Fibroblast of lung (primary cell): ENCODE data around the gene ZBP1. TPM values are rescaled to one million over a fixed set of nuclear protein-coding genes. Genes with fewer than 3 reads are reported as not detected.

Experiments
- DNase-seq, 2 donors: peaks; one replicate each; pipeline versions ENCODE4 v3.0.0 to v3.0.0-alpha.2; 2010; ENCODE audit warnings: low read depth in 2 of 2
- H2AFZ ChIP-seq: 2 replicates; pipeline ENCODE4 v1.5.1; 2012; ENCODE audit warnings: low read length, control low read depth, inconsistent platforms
- H3K27ac ChIP-seq: 2 replicates; pipeline ENCODE4 v1.5.1; 2011; ENCODE audit warnings: low read length, control low read depth; ENCODE audit not compliant: insufficient read depth
- H3K27me3 ChIP-seq: 2 replicates; pipeline ENCODE4 v1.5.1; 2011; ENCODE audit warnings: mild to moderate bottlenecking, low read length; ENCODE audit not compliant: control insufficient read depth, insufficient read depth
- H3K36me3 ChIP-seq: 2 replicates; pipeline ENCODE4 v1.5.1; 2011; ENCODE audit warnings: low read length; ENCODE audit not compliant: control insufficient read depth, insufficient read depth
- H3K4me1 ChIP-seq: 2 replicates; pipeline ENCODE4 v1.5.1; 2011; ENCODE audit warnings: low read length; ENCODE audit not compliant: control insufficient read depth, insufficient read depth; ENCODE audit errors: extremely low read depth
- H3K4me2 ChIP-seq: 2 replicates; pipeline ENCODE4 v1.5.1; 2011; ENCODE audit warnings: low read length, control low read depth; ENCODE audit not compliant: insufficient read depth; ENCODE audit errors: extremely low read depth
- H3K4me3 ChIP-seq, 4 experiments: fragments of 200-600 bp in 1 of 4; sonication (generic) in 1 of 4; replicated peaks in 1 of 4; 2 replicates each; pipeline ENCODE4 v1.5.1; 2011 to 2016; ENCODE audit warnings: low read length in 4 of 4, low read depth in 3 of 4, mild to moderate bottlenecking in 3 of 4, control low read depth in 2 of 4, inconsistent platforms in 1 of 4, mixed read lengths in 1 of 4; ENCODE audit not compliant: insufficient read depth in 1 of 4; ENCODE audit errors: control extremely low read depth in 1 of 4
- H3K79me2 ChIP-seq: 2 replicates; pipeline ENCODE4 v1.5.1; 2012; ENCODE audit warnings: mild to moderate bottlenecking, low read length, inconsistent platforms; ENCODE audit not compliant: control insufficient read depth, insufficient read depth
- H3K9ac ChIP-seq: 2 replicates; pipeline ENCODE4 v1.5.1; 2011; ENCODE audit warnings: mild to moderate bottlenecking, low read length, control low read depth; ENCODE audit not compliant: insufficient read depth
- H3K9me3 ChIP-seq: 2 replicates; pipeline ENCODE4 v1.5.1; 2012; ENCODE audit warnings: low read depth, low read length; ENCODE audit not compliant: control insufficient read depth, insufficient read depth
- H4K20me1 ChIP-seq: 2 replicates; pipeline ENCODE4 v1.5.1; 2011; ENCODE audit warnings: low read length; ENCODE audit not compliant: control insufficient read depth, insufficient read depth; ENCODE audit errors: extremely low read depth
- EZH2 ChIP-seq: IDR thresholded peaks from 2 replicates; pipeline ENCODE4 v1.5.1; 2012; ENCODE audit warnings: low read length, control low read depth, mild to moderate bottlenecking; ENCODE audit errors: missing control alignments
- polyA plus RNA-seq, 2 donors: library from polyadenylated mRNA; depleted of rRNA in 1 of 2; stranded (reverse) in 1 of 2; unstranded in 1 of 2; fragments of >200 nt; gene quantifications; 2 replicates each; pipeline ENCODE4 v1.2.1, GENCODE V29; 2011 to 2012; ENCODE audit warnings: missing spikeins in 1 of 2
- total RNA-seq: library from RNA; depleted of rRNA; stranded (reverse); fragments of >200 nt; gene quantifications from 2 replicates; pipeline ENCODE4 v1.2.1, GENCODE V29; 2014
- TF ChIP-seq, protein P1 (sequence below), 2 donors: IDR thresholded peaks in 1 of 2; conservative IDR thresholded peaks in 1 of 2; 1 replicate in 1 of 2; 2 replicates in 1 of 2; pipeline ENCODE4 v1.5.1; 2011 to 2012; ENCODE audit warnings: low read length in 2 of 2, control low read depth in 1 of 2, inconsistent platforms in 1 of 2, low read depth in 1 of 2, mild to moderate bottlenecking in 1 of 2

ZBP1 gene
- total and polyA plus RNA-seq, 2 donors (not counting 1 experiment from before 2014, with no cell fraction given): not detected

DNA sequence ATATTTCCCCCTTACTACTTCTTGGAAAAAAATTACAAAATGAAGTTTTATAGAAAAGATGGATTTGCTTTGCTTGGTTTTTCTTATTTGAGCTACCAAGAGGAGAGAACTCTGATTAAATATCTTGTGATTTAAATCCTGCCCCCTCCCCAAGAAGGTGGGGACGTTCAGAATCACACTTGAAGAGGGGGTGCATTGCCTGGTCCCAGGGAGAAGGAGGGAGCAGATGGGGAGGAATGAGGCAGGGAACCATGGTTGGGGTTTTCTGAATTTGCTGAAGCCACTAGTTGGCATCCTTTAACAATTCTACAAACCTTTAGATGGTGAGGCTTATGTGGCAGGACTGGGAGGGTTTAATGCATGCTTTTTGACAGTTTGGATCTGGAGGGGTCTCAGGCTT is 53.8 kb downstream of the ZBP1 start:
- Histone ChIP-seq H4K20me1 (no peaks in the 10 kb centered on the region), H2AFZ (no peak overlapping the region), H3K9ac (no peak overlapping the region), H3K79me2 (no peaks in the 10 kb centered on the region), H3K4me3 (no peak overlapping the region), H3K9me3 (no peaks in the 10 kb centered on the region), H3K36me3 (no peaks in the 10 kb centered on the region), H3K4me1 (no peaks in the 10 kb centered on the region), H3K27ac (no peak overlapping the region), H3K4me2 (no peak overlapping the region), H3K27me3 (no peaks in the 10 kb centered on the region)
- no peak for DNase-seq
- no peak for TF ChIP-seq EZH2
- TF ChIP-seq, protein P1, sequence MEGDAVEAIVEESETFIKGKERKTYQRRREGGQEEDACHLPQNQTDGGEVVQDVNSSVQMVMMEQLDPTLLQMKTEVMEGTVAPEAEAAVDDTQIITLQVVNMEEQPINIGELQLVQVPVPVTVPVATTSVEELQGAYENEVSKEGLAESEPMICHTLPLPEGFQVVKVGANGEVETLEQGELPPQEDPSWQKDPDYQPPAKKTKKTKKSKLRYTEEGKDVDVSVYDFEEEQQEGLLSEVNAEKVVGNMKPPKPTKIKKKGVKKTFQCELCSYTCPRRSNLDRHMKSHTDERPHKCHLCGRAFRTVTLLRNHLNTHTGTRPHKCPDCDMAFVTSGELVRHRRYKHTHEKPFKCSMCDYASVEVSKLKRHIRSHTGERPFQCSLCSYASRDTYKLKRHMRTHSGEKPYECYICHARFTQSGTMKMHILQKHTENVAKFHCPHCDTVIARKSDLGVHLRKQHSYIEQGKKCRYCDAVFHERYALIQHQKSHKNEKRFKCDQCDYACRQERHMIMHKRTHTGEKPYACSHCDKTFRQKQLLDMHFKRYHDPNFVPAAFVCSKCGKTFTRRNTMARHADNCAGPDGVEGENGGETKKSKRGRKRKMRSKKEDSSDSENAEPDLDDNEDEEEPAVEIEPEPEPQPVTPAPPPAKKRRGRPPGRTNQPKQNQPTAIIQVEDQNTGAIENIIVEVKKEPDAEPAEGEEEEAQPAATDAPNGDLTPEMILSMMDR (conservative IDR thresholded peaks at IDR 0.05 in 1 of 2, IDR thresholded peaks at IDR 0.05 in 1 of 2; ENCODE audit: low read depth in 1 of 2, low read length in 2 of 2): no peak

DNA sequence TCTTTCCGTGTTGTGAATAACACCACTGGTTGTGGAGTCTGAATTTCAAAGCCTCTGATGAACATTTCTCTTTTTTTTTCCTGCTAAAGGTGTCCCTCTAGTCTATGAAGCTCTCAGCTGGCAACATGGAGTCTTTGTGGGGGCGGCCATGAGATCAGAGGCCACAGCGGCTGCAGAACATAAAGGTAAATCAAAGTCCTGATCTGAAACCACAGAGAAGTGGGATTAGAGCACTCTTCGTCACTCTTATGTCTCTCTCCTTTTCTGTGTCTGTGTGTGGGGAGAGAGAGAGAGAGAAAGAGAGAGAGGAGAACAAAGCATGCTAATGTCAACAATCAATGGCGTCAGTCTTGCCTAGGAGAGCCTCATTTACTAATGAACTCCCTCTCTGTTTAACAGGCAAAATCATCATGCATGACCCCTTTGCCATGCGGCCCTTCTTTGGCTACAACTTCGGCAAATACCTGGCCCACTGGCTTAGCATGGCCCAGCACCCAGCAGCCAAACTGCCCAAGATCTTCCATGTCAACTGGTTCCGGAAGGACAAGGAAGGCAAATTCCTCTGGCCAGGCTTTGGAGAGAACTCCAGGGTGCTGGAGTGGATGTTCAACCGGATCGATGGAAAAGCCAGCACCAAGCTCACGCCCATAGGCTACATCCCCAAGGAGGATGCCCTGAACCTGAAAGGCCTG is 55.1 kb downstream of the ZBP1 start:
- H3K36me3 ChIP-seq: no peaks in the 10 kb centered on the region
- no peaks in the 10 kb centered on the region for H3K4me1 ChIP-seq
- H3K9ac ChIP-seq: no peak overlapping the region
- H3K4me2 ChIP-seq: no peak overlapping the region
- no peaks in the 10 kb centered on the region for H3K79me2 ChIP-seq
- H3K27ac ChIP-seq: no peak overlapping the region
- H3K27me3 ChIP-seq: no peaks in the 10 kb centered on the region
- no peak overlapping the region for H3K4me3 ChIP-seq
- no peaks in the 10 kb centered on the region for H3K9me3 ChIP-seq
- no peak for DNase-seq
- H4K20me1 ChIP-seq: no peaks in the 10 kb centered on the region
- TF ChIP-seq EZH2: no peak
- TF ChIP-seq, protein P1 (conservative IDR thresholded peaks at IDR 0.05 in 1 of 2, IDR thresholded peaks at IDR 0.05 in 1 of 2; ENCODE audit: low read depth in 1 of 2, low read length in 2 of 2): no peak
- no peak overlapping the region for H2AFZ ChIP-seq

DNA sequence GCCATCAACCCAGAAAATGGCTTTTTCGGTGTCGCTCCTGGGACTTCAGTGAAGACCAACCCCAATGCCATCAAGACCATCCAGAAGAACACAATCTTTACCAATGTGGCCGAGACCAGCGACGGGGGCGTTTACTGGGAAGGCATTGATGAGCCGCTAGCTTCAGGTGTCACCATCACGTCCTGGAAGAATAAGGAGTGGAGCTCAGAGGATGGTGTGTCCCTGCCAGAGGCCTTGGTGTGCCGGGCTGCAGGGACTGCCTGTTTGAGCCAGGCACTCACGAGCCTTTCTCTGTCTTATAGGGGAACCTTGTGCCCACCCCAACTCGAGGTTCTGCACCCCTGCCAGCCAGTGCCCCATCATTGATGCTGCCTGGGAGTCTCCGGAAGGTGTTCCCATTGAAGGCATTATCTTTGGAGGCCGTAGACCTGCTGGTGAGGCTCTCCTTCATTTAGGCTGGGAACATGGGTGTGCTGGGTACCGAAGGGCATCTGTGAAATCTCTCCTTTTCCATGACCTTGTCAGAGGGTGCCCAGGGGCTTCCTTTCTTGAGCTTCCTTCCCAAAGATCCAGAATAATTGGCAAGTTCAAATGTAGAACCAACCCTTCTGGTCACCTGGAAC is 55.9 kb downstream of the ZBP1 start:
- DNase-seq: no peak
- H3K4me2 ChIP-seq: no peak overlapping the region
- H3K79me2 ChIP-seq: no peaks in the 10 kb centered on the region
- H3K9ac ChIP-seq: no peak overlapping the region
- no peak overlapping the region for H2AFZ ChIP-seq
- H4K20me1 ChIP-seq: no peaks in the 10 kb centered on the region
- H3K36me3 ChIP-seq: no peaks in the 10 kb centered on the region
- TF ChIP-seq EZH2: no peak
- TF ChIP-seq, protein P1 (conservative IDR thresholded peaks at IDR 0.05 in 1 of 2, IDR thresholded peaks at IDR 0.05 in 1 of 2; ENCODE audit: low read depth in 1 of 2, low read length in 2 of 2): no peak
- no peak overlapping the region for H3K4me3 ChIP-seq
- no peak overlapping the region for H3K27ac ChIP-seq
- H3K9me3 ChIP-seq: no peaks in the 10 kb centered on the region
- no peaks in the 10 kb centered on the region for H3K27me3 ChIP-seq
- no peaks in the 10 kb centered on the region for H3K4me1 ChIP-seq
